GM19240 (cell line): ENCODE measurements around the gene STEAP3.
"Not testable (repeated sequence)": the region's sequence is repeated elsewhere in the genome, so short reads cannot be mapped to it uniquely, and the experiment has no call there.

Source experiments
- DNase-seq: peaks from one replicate; pipeline ENCODE4 v3.0.0; 2011; ENCODE audit warnings: low spot score; ENCODE audit not compliant: insufficient read length

STEAP3 gene

DNA sequence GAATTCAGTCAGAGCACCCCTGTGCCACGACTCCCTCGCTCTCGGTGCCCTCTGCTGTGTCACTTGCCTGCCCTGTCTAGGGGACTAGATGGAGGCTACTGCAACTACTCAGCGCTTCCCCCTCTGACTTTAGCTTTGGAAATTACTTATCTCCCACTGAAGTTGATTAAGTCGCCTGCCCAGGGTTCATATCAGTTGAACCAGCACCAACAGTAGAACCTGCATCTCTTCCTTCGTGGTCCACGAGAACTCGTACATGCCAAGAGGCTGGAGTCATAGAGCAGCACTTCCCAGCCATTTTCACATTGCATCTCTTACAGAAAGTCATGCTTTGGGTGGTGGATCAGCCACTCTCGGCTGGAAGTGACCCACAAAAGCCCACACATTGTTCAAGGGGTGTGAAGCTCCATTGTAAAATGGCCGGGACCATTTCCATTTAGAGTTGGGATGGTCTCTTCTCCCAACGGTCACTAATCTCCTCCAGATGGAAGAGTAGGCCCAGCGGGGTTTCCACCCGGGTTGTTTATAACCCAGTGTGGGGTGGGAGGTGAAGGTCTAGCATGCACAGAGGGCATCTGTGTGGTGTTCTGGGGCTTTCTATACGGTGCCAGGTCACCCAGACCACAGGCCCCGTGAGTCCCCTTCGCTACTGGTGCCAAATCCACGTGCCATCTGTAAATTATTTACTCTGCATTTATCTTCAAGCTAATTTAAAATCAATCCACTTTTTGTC, 38.0 kb downstream of the STEAP3 start:
- no peak for DNase-seq

DNA sequence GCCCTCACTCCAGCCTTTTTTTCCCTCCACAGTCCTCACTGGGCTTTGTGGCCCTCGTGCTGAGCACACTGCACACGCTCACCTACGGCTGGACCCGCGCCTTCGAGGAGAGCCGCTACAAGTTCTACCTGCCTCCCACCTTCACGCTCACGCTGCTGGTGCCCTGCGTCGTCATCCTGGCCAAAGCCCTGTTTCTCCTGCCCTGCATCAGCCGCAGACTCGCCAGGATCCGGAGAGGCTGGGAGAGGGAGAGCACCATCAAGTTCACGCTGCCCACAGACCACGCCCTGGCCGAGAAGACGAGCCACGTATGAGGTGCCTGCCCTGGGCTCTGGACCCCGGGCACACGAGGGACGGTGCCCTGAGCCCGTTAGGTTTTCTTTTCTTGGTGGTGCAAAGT, 39.4 kb downstream of the STEAP3 start:
- no peak for DNase-seq

DNA sequence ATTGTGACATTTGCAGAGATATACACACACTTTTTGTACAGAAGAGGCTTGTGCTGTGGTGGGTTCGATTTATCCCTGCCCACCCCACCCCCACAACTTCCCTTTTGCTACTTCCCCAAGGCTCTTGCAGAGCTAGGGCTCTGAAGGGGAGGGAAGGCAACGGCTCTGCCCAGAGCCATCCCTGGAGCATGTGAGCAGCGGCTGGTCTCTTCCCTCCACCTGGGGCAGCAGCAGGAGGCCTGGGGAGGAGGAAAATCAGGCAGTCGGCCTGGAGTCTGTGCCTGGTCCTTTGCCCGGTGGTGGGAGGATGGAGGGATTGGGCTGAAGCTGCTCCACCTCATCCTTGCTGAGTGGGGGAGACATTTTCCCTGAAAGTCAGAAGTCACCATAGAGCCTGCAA, 40.0 kb downstream of the STEAP3 start:
- DNase-seq: no peak

DNA sequence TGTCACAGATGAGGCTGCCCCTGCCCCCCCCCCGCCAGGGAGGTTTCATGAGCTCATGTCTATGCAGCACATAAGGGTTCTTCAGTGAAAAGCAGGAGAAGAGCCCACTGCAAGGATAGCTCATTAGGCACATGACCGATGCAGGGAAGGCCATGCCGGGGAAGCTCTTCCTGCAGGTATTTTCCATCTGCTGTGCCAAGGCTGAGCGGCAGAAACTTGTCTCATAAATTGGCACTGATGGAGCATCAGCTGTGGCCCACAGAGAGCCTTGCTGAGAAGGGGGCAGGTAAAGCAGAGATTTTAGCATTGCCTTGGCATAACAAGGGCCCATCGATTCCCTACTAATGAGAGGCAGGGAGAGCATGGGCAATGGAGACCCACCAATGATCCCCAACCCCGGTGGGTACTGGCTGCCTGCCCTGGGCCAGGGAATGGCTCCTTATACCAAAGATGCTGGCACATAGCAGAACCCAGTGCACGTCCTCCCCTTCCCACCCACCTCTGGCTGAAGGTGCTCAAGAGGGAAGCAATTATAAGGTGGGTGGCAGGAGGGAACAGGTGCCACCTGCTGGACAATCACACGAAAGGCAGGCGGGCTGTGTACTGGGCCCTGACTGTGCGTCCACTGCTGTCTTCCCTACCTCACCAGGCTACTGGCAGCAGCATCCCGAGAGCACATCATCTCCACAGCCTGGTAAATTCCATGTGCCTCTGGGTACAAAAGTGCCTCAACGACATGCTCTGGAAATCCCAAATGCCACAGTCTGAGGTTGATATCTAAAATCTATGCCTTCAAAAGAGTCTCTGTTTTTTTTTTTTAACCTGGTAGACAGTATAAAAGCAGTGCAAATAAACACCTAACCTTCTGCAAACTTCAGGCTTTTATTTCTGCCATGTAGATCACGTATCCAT, 41.4 kb downstream of the STEAP3 start:
- DNase-seq: peak; percentile 60

DNA sequence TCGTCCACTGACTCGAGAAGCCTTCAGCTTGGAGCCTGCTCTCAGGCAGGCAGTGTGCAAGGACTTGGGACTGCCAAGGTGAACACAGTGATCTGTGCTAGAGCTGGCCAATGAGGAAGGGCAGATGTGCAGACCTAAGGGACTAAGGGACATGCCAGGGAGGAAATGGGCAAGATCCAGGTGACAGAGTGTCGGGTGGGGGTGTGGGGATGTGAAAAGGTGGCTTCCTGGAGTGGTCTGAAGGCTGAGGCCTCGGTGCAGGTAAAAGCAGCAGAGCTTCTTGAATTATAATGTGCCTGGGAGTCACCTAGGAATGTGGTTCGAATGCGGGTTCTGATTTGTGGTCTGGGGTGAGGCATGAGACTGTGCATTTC, 42.0 kb downstream of the STEAP3 start:
- DNase-seq: no peak

DNA sequence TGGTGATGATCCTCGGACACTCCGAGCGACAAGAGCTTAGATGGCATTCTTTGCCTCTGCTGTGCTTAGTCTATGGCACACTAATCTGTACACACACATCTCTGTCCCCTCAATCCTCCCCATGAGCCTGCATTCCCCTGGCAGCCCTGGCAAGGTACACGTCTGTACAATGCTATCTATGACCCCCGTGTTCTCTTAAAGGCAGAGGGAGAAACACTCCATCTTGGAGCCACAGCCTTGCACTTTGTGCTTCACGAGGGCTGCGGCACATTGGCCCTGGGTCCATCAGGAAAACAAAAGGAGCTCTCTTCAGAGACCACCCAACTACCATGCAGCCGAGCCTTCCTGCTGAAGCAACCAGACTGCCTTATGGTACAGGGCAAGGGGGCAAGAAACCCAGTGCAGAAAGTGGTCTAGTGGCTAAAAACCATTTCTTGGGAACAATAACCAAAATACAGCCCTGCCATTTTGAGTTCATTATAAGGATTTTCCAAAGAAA, 42.5 kb downstream of the STEAP3 start:
- DNase-seq: no peak

DNA sequence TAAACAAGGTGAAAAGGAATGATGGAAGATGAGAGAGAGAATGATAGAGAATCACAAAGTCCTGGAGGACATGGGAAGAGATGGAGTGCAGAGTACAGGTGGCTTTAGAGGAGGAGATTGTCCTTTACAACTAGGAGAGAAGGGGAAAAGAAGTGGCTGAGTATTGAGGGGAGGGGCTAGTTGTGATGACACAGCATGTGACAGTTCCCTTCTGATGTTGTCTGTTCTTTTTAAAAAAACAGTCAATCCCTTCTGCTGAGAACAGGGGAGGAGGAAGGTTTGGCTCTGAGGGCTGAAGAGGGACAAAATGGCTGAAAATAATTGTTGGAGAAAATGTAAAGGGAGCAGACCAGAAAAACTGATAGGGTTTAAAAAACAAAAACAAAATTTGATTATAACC, 44.0 kb downstream of the STEAP3 start:
- DNase-seq: no peak

DNA sequence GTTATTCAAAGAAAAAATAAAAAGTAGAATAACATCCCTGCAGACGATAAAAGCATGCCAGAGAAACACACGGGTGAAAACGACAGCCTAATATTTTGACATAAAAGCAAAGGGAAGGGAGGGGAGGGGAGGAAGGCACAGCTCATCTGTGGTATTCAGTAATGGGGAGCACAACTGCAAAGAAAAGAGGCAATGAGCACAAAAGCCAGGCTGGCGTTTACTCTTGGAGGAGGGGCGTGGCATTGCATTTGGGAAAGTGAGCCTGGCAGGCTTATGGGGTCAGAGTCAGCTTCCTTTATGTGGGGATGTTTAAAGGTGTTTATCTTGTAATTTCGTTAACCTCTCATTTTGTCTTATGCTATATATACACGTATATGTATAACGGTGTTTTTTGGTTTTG, 53.2 kb downstream of the STEAP3 start:
- DNase-seq: no peak

DNA sequence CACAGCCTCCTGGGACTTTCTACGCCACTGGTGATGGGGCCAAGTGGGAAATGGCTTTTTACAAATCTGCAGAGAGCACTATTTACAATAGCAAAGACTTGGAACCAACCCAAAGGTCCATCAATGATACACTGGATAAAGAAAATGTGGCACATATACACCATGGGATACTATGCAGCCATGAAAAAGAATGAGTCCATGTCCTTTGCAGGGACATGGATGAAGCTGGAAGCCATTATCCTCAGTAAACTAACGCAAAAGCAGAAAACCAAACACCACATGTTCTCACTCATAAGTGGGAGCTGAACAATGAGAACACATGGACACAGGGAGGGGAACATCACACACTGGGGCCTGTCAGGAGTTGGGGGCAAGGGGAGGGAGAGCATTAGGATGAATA, 54.8 kb downstream of the STEAP3 start:
- not testable (repeated sequence) for DNase-seq

DNA sequence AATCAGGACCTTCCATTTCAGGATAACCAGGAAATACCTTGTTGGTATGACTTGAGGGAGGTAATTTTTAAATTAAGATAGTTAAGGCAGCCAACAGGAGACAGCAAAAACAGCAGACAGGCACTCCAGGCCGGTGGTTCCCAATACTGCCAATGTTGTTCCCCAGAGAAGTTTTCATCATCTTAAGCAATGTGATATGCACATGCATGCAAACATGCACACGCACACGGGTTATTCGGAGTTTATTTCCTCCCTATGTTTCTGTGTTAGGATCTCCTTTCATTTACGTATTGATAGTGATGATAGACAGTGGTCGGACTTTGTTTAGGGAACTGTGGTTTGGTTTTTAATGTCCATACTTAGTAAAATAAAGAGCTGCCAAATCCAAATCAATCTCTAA, 55.3 kb downstream of the STEAP3 start:
- no peak for DNase-seq

DNA sequence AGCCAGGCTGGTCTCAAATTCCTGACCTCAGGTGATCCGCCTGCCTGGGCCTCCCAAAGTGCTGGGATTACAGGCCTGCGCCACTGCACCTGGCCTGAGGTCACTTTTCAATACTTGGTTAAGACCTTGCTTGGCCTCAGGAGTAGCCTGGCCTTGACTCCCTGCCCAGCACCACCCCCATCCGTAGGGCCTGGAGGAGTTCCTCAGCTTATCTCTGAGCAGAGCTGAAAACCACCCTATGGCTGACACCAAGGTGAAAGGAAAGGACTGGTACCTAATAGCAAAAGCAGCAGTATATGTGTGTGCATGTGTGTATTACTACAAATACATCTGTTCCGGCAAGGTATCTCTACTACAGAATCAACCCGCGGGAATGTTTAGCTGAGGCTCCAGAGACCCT, 56.0 kb downstream of the STEAP3 start:
- DNase-seq: no peak

DNA sequence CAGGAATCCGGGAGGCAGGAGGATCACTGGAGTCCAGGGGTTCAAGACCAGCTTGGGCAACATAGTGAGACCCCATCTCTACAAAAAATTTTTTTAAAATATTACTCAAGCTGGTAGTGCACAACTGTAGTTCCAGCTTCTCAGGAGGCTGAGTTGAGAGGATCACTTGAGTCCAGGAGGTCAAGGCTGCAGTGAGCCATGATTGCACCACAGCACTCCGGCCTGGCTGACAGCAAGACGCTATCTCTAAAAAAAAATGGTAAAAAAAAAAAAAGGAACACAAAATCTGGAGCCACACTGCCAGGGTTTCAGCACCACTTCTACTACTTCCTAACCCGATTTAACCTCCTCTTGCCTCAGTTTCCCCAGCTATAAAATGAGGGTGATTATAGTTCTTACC, 57.0 kb downstream of the STEAP3 start:
- DNase-seq: no peak

DNA sequence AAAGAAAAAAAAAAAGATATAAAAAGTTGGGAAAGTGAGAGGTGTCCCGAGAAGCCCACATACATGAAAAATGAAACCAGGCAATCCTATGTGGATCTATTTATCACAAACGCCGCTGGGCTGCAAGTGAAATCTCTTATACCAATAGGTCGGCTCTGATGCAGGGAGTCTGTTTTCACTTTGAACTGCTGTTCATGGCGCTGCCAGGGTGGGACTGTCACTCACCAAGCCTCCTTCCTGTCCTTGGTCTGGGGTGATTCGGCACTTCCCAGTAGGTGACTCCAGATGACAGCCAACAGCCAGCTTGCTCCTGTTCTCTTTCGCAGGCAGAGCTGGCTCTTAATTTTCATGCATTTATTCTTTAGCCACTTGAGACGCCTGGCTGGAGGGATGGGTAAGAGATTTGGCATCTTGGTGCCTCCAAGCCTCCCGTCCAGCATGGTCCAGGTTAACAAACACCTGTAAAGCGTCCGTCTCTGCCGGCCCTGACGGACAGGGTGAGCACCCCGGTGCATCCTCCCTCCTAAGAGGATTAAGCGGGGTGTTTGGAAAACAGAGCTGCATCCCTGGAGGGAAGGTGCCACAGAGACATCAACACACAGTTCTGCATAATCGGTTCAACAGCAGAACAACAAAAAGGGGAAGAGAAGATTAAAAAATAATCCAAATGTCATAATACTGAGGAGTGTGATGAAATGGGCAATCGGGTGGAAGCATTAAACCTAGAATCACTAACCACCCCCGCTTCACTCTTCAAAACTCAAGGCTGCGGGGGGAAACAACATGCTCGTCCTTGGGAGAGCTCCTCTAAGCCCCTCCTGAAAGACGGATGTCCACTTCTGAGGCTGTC, 58.7 kb downstream of the STEAP3 start:
- DNase-seq: no peak

DNA sequence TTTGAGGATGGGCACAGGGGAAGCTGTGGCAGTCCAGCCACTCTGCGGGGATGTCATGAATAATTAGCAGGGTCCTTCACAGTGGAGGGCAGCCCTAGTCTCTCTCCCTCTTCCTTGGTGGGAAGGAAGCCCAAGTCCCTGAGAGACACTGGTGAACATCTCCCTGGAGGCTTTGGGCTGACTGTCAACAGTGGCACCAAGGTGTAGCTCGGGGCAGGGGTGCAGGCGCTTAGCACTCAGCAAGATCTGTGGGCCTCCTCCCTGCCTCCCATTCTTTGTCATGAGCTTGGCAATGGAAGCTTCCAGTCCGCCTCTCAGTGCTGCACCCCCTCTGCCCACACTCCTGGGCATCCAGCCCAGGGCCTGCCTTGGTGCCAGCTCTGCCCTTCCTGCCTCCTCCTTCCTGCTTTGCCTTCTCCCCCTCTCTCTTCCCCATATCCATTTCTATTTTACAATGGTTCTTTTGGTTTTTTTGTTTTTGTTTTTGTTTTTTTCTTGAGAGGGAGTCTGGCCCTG, 59.4 kb downstream of the STEAP3 start:
- no peak for DNase-seq

DNA sequence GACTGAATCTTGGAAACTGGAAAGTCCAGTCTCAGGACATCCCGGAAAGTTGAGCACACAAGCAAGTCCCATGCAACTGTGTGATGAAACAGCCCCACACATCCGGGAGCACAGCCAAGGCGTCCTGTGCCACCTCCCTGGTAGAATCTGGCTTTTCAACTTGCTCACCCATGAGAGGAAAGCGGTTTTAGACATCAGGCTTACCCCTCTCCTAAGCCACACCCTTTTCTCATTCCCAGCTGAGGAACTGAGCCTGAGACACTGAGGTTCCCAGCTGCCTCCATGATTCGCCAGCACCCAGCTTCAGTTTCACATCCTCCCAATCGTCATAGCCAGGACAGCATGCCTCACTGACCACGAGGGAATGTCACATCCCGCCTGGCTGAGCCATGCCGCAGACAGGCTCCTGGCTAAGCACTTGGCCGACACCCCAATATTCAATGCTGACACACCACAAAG, 60.3 kb downstream of the STEAP3 start:
- DNase-seq: no peak

DNA sequence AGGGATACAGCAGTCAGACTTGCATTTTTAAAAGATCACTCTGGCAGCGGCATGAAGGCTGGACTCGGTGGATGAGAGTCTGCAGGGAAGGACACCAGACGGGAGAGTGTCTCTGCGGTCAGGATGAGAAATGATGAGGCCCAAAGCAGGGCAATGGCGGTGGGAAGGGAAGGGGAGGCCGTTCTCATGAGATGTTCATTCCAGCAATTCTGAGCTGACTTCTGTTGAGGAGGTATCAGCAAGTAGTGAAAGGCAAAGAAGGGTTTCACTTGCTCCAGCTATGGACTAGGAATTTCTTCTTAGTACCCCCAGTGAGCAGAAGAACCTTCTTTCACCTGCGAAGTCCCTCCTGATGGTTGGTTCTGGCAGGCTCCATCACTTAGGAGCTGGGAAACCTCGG, 63.0 kb downstream of the STEAP3 start:
- no peak for DNase-seq

DNA sequence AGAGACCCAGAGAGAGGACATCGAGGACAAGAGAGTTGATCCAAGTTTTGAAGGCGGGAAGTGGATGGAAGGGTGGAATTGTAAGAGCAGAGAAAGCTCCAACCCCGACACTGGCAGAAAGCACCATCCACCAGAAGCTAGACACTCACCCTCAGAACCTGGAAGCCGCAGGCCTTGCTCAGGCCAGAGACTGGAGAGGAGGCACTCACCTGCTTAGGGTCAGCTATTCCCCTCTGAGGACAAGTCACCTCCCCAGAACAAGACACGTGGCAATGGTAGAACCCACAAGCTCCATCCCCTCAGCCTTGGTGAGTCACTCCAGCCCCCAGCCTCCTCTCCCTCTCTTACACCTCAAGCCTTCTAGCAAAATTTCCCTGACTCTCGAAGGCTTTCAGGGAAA, 64.9 kb downstream of the STEAP3 start:
- DNase-seq: no peak

DNA sequence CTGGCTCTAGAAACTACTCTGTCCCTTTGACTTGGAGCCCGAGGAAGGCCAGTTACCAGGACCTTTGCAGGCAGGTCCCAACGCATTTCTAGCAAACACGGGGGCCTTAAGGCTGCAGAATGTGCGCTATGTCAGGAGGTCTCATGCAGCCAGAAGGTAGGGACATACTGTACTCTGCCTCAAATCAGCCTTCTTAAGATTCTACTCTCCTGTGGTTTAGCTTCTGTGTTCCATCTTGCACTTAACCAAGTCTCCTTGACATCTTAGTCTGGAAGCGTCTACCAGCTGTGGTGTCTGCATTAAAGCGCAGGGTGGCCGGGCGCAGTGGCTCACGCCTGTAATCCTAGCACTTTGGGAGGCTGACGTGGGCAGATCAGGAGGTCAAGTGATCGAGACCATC, 65.5 kb downstream of the STEAP3 start:
- DNase-seq: no peak

DNA sequence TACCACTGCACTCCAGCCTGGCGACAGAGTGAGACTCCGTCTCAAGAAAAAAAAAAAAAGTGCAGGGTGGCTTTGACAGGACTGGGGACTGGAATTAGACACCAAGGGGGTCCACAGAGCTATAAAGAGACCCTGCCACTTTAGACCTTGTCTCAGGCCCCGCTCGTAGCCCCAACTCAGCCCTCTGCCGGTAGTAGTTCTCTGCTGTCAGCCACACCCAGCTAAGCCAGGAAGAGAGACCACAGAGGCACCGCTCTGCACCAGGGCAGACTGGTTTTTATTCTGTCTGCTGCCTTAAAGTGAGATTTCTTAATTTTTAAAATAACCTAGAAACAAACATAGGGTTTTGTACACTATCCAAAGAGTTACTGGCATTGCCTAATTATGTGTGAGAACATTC, 66.0 kb downstream of the STEAP3 start:
- DNase-seq: no peak

DNA sequence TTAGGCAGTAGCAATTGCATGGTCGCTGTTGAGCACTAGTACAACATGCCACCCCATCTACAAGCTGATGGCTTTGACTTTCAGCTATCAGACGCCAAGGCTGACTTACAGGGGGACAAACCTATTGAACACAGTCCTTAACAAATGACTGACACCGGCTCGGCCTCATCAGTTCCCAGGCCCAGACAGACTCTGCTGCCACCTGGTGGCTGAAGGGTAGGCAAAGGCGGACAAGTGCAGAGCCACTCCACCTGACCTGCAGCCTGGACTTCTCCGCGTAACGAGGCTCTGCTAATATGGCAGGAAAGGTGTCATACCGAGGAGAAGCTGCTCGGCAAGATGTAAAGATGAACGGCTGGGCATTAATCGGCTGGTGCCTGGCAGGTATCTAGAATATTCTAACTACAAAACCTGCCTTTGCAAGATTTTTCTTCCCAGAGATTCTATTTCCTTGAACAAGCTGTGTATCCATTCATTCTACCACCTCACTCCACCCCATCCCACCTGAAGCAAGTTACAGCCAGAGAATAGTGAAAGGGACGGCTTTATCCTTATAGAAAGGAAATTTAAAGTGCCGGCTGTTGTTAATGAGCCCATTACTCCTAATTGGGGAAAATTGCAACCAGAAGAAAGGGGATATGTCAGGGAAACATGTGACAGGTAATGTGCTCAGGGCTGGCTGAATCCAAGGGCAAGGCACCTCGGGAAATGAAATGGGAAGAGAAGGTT, 67.4 kb downstream of the STEAP3 start:
- DNase-seq: no peak
